ENCODE measurements around the gene CNTD1.

Gene CNTD1

GRCh38 chr17:42791948-42792347 lies 6.7 kb upstream of the CNTD1 start:
- ATAC-seq (ENCODE audit: insufficient read depth, low read depth): no peak
- H3K4me3 ChIP-seq (ENCODE audit: low read depth in 1 of 2, low read length in 2 of 2): no peak overlapping the region
- H3K9me3 ChIP-seq (ENCODE audit: insufficient read depth, low read length, severe bottlenecking): no peaks in the 10 kb centered on the region
- 0 out of 2 replicates have a peak, but pooled peaks cover under 1% of the 10 kb centered on the region for H3K79me2 ChIP-seq (ENCODE audit: insufficient read depth, low read length)
- TF ChIP-seq EZH2 (IDR thresholded peaks at IDR 0.05; ENCODE audit: borderline replicate concordance, low read depth, low read length, severe bottlenecking) (no peak), CTCF (IDR thresholded peaks at IDR 0.05; ENCODE audit: borderline replicate concordance, extremely low read depth, low read length, poor library complexity, severe bottlenecking) (no peak)
- H4K20me1 ChIP-seq (ENCODE audit: insufficient read depth, low read length): no peaks in the 10 kb centered on the region
- no peak overlapping the region for H2AFZ ChIP-seq (ENCODE audit: low read depth, low read length)
- peaks cover 10% of the 10 kb centered on the region for H3K36me3 ChIP-seq (ENCODE audit: insufficient read depth, low read length)
- DNase-seq: no peak
- H3K9ac ChIP-seq (ENCODE audit: low read depth, low read length): no peak overlapping the region
- no peak overlapping the region for H3K4me2 ChIP-seq (ENCODE audit: insufficient read depth, low read length)
- H3K4me1 ChIP-seq (ENCODE audit: insufficient read depth, low read length): peaks cover 4% of the 10 kb centered on the region
- no peaks in the 10 kb centered on the region for H3K27me3 ChIP-seq (ENCODE audit: insufficient read depth, low read length, poor library complexity)
- H3K27ac ChIP-seq (ENCODE audit: low read length): no peak overlapping the region

GRCh38 chr17:42792545-42792944 lies 6.1 kb upstream of the CNTD1 start:
- H2AFZ ChIP-seq (ENCODE audit: low read depth, low read length): no peak overlapping the region
- no peaks in the 10 kb centered on the region for H4K20me1 ChIP-seq (ENCODE audit: insufficient read depth, low read length)
- ATAC-seq (ENCODE audit: insufficient read depth, low read depth) (no peak), DNase-seq (no peak)
- no peak overlapping the region for H3K4me3 ChIP-seq (ENCODE audit: low read depth in 1 of 2, low read length in 2 of 2)
- TF ChIP-seq CTCF (IDR thresholded peaks at IDR 0.05; ENCODE audit: borderline replicate concordance, extremely low read depth, low read length, poor library complexity, severe bottlenecking) (no peak), EZH2 (IDR thresholded peaks at IDR 0.05; ENCODE audit: borderline replicate concordance, low read depth, low read length, severe bottlenecking) (no peak)
- H3K27ac ChIP-seq (ENCODE audit: low read length): no peak overlapping the region
- peaks cover 6% of the 10 kb centered on the region for H3K79me2 ChIP-seq (ENCODE audit: insufficient read depth, low read length)
- no peak overlapping the region for H3K9ac ChIP-seq (ENCODE audit: low read depth, low read length)
- no peaks in the 10 kb centered on the region for H3K9me3 ChIP-seq (ENCODE audit: insufficient read depth, low read length, severe bottlenecking)
- peaks cover 10% of the 10 kb centered on the region for H3K4me1 ChIP-seq (ENCODE audit: insufficient read depth, low read length)
- H3K27me3 ChIP-seq (ENCODE audit: insufficient read depth, low read length, poor library complexity): no peaks in the 10 kb centered on the region
- no peak overlapping the region for H3K4me2 ChIP-seq (ENCODE audit: insufficient read depth, low read length)
- peaks cover 14% of the 10 kb centered on the region for H3K36me3 ChIP-seq (ENCODE audit: insufficient read depth, low read length)

- Histone ChIP-seq H2AFZ (ENCODE audit: low read depth, low read length) (no peak overlapping the region), H3K79me2 (ENCODE audit: insufficient read depth, low read length) (peaks cover 19% of the 10 kb centered on the region), H3K4me3 (ENCODE audit: low read depth in 1 of 2, low read length in 2 of 2) (no peak overlapping the region), H3K9me3 (ENCODE audit: insufficient read depth, low read length, severe bottlenecking) (no peaks in the 10 kb centered on the region), H3K4me1 (ENCODE audit: insufficient read depth, low read length) (peaks cover 27% of the 10 kb centered on the region), H3K27ac (ENCODE audit: low read length) (no peak overlapping the region), H3K27me3 (ENCODE audit: insufficient read depth, low read length, poor library complexity) (no peaks in the 10 kb centered on the region), H4K20me1 (ENCODE audit: insufficient read depth, low read length) (no peaks in the 10 kb centered on the region), H3K4me2 (ENCODE audit: insufficient read depth, low read length) (no peak overlapping the region), H3K9ac (ENCODE audit: low read depth, low read length) (no peak overlapping the region), H3K36me3 (ENCODE audit: insufficient read depth, low read length) (peaks cover 14% of the 10 kb centered on the region)
- ATAC-seq (ENCODE audit: insufficient read depth, low read depth) (no peak), DNase-seq (no peak)
- no peak for TF ChIP-seq CTCF (IDR thresholded peaks at IDR 0.05; ENCODE audit: borderline replicate concordance, extremely low read depth, low read length, poor library complexity, severe bottlenecking)
- no peak for TF ChIP-seq EZH2 (IDR thresholded peaks at IDR 0.05; ENCODE audit: borderline replicate concordance, low read depth, low read length, severe bottlenecking)
Measured at GRCh38 chr17:42795061-42795460, 3.6 kb upstream of the CNTD1 start.

GRCh38 chr17:42795465-42795864 lies 3.2 kb upstream of the CNTD1 start:
- no peak overlapping the region for H3K9ac ChIP-seq (ENCODE audit: low read depth, low read length)
- H3K36me3 ChIP-seq (ENCODE audit: insufficient read depth, low read length): peaks cover 14% of the 10 kb centered on the region
- no peaks in the 10 kb centered on the region for H3K9me3 ChIP-seq (ENCODE audit: insufficient read depth, low read length, severe bottlenecking)
- no peak overlapping the region for H3K4me2 ChIP-seq (ENCODE audit: insufficient read depth, low read length)
- no peak overlapping the region for H3K27ac ChIP-seq (ENCODE audit: low read length)
- H3K27me3 ChIP-seq (ENCODE audit: insufficient read depth, low read length, poor library complexity): no peaks in the 10 kb centered on the region
- no peak overlapping the region for H2AFZ ChIP-seq (ENCODE audit: low read depth, low read length)
- H4K20me1 ChIP-seq (ENCODE audit: insufficient read depth, low read length): no peaks in the 10 kb centered on the region
- H3K79me2 ChIP-seq (ENCODE audit: insufficient read depth, low read length): peaks cover 19% of the 10 kb centered on the region
- H3K4me1 ChIP-seq (ENCODE audit: insufficient read depth, low read length): peaks cover 27% of the 10 kb centered on the region
- TF ChIP-seq CTCF (IDR thresholded peaks at IDR 0.05; ENCODE audit: borderline replicate concordance, extremely low read depth, low read length, poor library complexity, severe bottlenecking): no peak
- TF ChIP-seq EZH2 (IDR thresholded peaks at IDR 0.05; ENCODE audit: borderline replicate concordance, low read depth, low read length, severe bottlenecking): no peak
- DNase-seq: no peak
- H3K4me3 ChIP-seq (ENCODE audit: low read depth in 1 of 2, low read length in 2 of 2): no peak overlapping the region
- ATAC-seq (ENCODE audit: insufficient read depth, low read depth): no peak
